H1 (cell line): ENCODE results near the gene SEMA3E. TPM values are rescaled to one million over a fixed set of nuclear protein-coding genes. Genes with fewer than 3 reads are reported as not detected.

Experiments used
- CTCF ChIA-PET: fragments of 300-600 bp; sonication (Branson Sonifier 250); formaldehyde crosslinking; loops from one replicate; lab custom pipeline; 2021; ENCODE audit not compliant: partially characterized antibody; lab: Charles Lee
- POLR2A ChIA-PET: fragments of 300-600 bp; sonication (Branson Sonifier 250); formaldehyde crosslinking; loops from one replicate; lab custom pipeline; 2021; ENCODE audit warnings: inconsistent platforms; ENCODE audit not compliant: partially characterized antibody; lab: Charles Lee
- DNase-seq, 2 experiments: peaks; one replicate each; pipeline versions ENCODE4 v3.0.0 to v3.0.0-alpha.2; 2010 to 2022; ENCODE audit warnings: low spot score in 2 of 2, low read depth in 1 of 2, mixed read lengths in 1 of 2
- FAIRE-seq: peaks from 2 replicates; lab custom pipeline; 2011; peaks lifted over from hg19 to GRCh38; lab: Jason Lieb, UNC
- H2AFZ ChIP-seq: 2 replicates; pipeline ENCODE4 v1.8.1; 2012; ENCODE audit warnings: low read length, inconsistent platforms
- H2AK5ac ChIP-seq: 2 replicates; pipeline ENCODE4 v1.6.1; 2013; ENCODE audit warnings: low read depth, low read length
- H2BK120ac ChIP-seq: replicated peaks from 2 replicates; pipeline ENCODE3; 2013; ENCODE audit warnings: low read depth, low read length, inconsistent platforms
- H2BK12ac ChIP-seq: 2 replicates; pipeline ENCODE4 v1.6.1; 2013; ENCODE audit warnings: low read depth, low read length
- H2BK15ac ChIP-seq: 2 replicates; pipeline ENCODE4 v1.6.1; 2013; ENCODE audit warnings: low read length
- H2BK20ac ChIP-seq: 2 replicates; pipeline ENCODE4 v1.6.1; 2013; ENCODE audit warnings: low read length
- H2BK5ac ChIP-seq: 2 replicates; pipeline ENCODE4 v1.6.1; 2013; ENCODE audit warnings: low read depth, low read length
- H3K14ac ChIP-seq: 2 replicates; pipeline ENCODE4 v1.6.1; 2013; ENCODE audit warnings: inconsistent platforms; ENCODE audit not compliant: insufficient read length
- H3K18ac ChIP-seq: 2 replicates; pipeline ENCODE4 v1.6.1; 2013; ENCODE audit warnings: low read length; ENCODE audit errors: extremely low read depth
- H3K23ac ChIP-seq: 2 replicates; pipeline ENCODE4 v1.6.1; 2013; ENCODE audit warnings: inconsistent platforms; ENCODE audit not compliant: insufficient read length
- H3K23me2 ChIP-seq: 2 replicates; pipeline ENCODE4 v1.6.1; 2013; ENCODE audit warnings: low read depth, low read length
- H3K27ac ChIP-seq: 2 replicates; pipeline ENCODE4 v1.6.1; 2011; ENCODE audit warnings: low read depth, low read length, inconsistent platforms
- H3K27me3 ChIP-seq, 4 experiments: replicated peaks in 1 of 4; 1 replicate in 1 of 4; 2 replicates in 3 of 4; pipeline versions ENCODE4 v1.6.1 to v1.8.1; 2011 to 2013; ENCODE audit warnings: low read length in 3 of 4, mild to moderate bottlenecking in 3 of 4, inconsistent platforms in 2 of 4, mixed read lengths in 2 of 4, moderate library complexity in 1 of 4; ENCODE audit not compliant: control insufficient read depth in 3 of 4, insufficient read depth in 3 of 4; ENCODE audit errors: extremely low read depth in 1 of 4
- H3K36me3 ChIP-seq, 4 experiments: 2 replicates each; pipeline versions ENCODE4 v1.6.1 to v1.8.1; 2011 to 2013; ENCODE audit warnings: mild to moderate bottlenecking in 4 of 4, low read length in 3 of 4, moderate library complexity in 2 of 4, control low read depth in 1 of 4, inconsistent platforms in 1 of 4; ENCODE audit not compliant: insufficient read depth in 4 of 4, control insufficient read depth in 2 of 4
- H3K4ac ChIP-seq: replicated peaks from 2 replicates; pipeline ENCODE3; 2013; ENCODE audit warnings: low read length, low read depth, mixed read lengths, inconsistent platforms; ENCODE audit not compliant: insufficient read length
- H3K4me1 ChIP-seq, 4 experiments: replicated peaks in 1 of 4; 1 replicate in 1 of 4; 2 replicates in 3 of 4; pipeline versions ENCODE4 v1.6.1 to v1.8.1; 2011 to 2013; ENCODE audit warnings: low read length in 3 of 4, inconsistent platforms in 2 of 4, mixed read lengths in 1 of 4; ENCODE audit not compliant: insufficient read depth in 4 of 4, control insufficient read depth in 3 of 4
- H3K4me2 ChIP-seq, 2 experiments: 2 replicates each; pipeline versions ENCODE4 v1.6.1 to v1.8.1; 2011 to 2013; ENCODE audit warnings: low read depth in 2 of 2, low read length in 2 of 2, control low read depth in 1 of 2, inconsistent platforms in 1 of 2, mild to moderate bottlenecking in 1 of 2; ENCODE audit not compliant: insufficient read depth in 1 of 2
- H3K4me3 ChIP-seq, 4 experiments: fragments of 200-600, 300-600 bp in 1 of 4; sonication (generic), shearing (Covaris generic), sonication (Bioruptor Twin) in 1 of 4; 2 replicates each; pipeline versions ENCODE4 v1.5.1 to v1.8.1; 2011 to 2016; ENCODE audit warnings: low read length in 4 of 4, low read depth in 3 of 4, control low read depth in 2 of 4, inconsistent platforms in 2 of 4, mild to moderate bottlenecking in 2 of 4, mixed read lengths in 1 of 4, moderate library complexity in 1 of 4; ENCODE audit not compliant: insufficient read depth in 2 of 4; ENCODE audit errors: extremely low read depth in 1 of 4
- H3K56ac ChIP-seq: replicated peaks from 2 replicates; pipeline ENCODE3; 2013; ENCODE audit warnings: low read depth, mild to moderate bottlenecking, mixed read lengths, low read length, inconsistent platforms; ENCODE audit not compliant: insufficient read length
- H3K79me1 ChIP-seq: 2 replicates; pipeline ENCODE4 v1.6.1; 2013; ENCODE audit warnings: low read depth, low read length, control low read depth
- H3K79me2 ChIP-seq, 2 experiments: 2 replicates each; pipeline versions ENCODE4 v1.6.1 to v1.8.1; 2012 to 2013; ENCODE audit warnings: low read length in 2 of 2, mild to moderate bottlenecking in 2 of 2, inconsistent platforms in 1 of 2; ENCODE audit not compliant: insufficient read depth in 2 of 2, control insufficient read depth in 1 of 2
- H3K9ac ChIP-seq, 4 experiments: replicated peaks in 1 of 4; 1 replicate in 1 of 4; 2 replicates in 3 of 4; pipeline versions ENCODE4 v1.6.1 to v1.8.1; 2011 to 2013; ENCODE audit warnings: low read depth in 3 of 4, low read length in 3 of 4, control low read depth in 2 of 4, mild to moderate bottlenecking in 2 of 4, moderate library complexity in 2 of 4, inconsistent platforms in 1 of 4; ENCODE audit errors: extremely low read depth in 1 of 4
- H3K9me3 ChIP-seq, 2 experiments: 2 replicates each; pipeline versions ENCODE4 v1.6.1 to v1.8.1; 2012 to 2013; ENCODE audit warnings: mild to moderate bottlenecking in 2 of 2, moderate library complexity in 2 of 2, control low read depth in 1 of 2, inconsistent platforms in 1 of 2, low read depth in 1 of 2, low read length in 1 of 2, mixed read lengths in 1 of 2; ENCODE audit not compliant: insufficient read depth in 2 of 2
- H4K20me1 ChIP-seq, 2 experiments: replicated peaks in 1 of 2; 2 replicates each; pipeline versions ENCODE3 to v1.8.1; 2011 to 2013; ENCODE audit warnings: inconsistent platforms in 2 of 2, low read length in 2 of 2, mild to moderate bottlenecking in 1 of 2; ENCODE audit not compliant: insufficient read depth in 2 of 2, control insufficient read depth in 1 of 2
- H4K5ac ChIP-seq: 2 replicates; pipeline ENCODE4 v1.6.1; 2013; ENCODE audit warnings: low read length, low read depth, mixed read lengths, inconsistent platforms; ENCODE audit not compliant: insufficient read length
- H4K8ac ChIP-seq: 2 replicates; pipeline ENCODE4 v1.8.0; 2013; ENCODE audit warnings: mild to moderate bottlenecking, moderate library complexity, low read length, inconsistent platforms; ENCODE audit not compliant: insufficient read depth; ENCODE audit errors: extremely low read depth
- H4K91ac ChIP-seq: replicated peaks from 2 replicates; pipeline ENCODE3; 2013; ENCODE audit warnings: low read length, mixed read lengths, inconsistent platforms; ENCODE audit not compliant: insufficient read length
- CBX5 ChIP-seq: fragments of 300-800, 300-1000 bp; sonication (generic); IDR thresholded peaks from 2 replicates; pipeline ENCODE4 v1.7.1; 2016; ENCODE audit warnings: antibody characterized with exemption, low read length, low read depth
- GTF2F1 ChIP-seq: IDR thresholded peaks from 2 replicates; pipeline ENCODE4 v1.6.1; 2012; ENCODE audit warnings: low read depth, low read length, improper control_type of control experiment, borderline replicate concordance
- PHF8 ChIP-seq: fragments of 200-600 bp; sonication (generic); conservative IDR thresholded peaks from 2 replicates; pipeline ENCODE4 v1.7.1; 2012; ENCODE audit warnings: low read depth, mild to moderate bottlenecking, inconsistent platforms, low read length, moderate library complexity
- POLR2AphosphoS5 ChIP-seq: IDR thresholded peaks from 2 replicates; pipeline ENCODE4 v1.6.1; 2011; ENCODE audit warnings: low read depth, low read length
- WGBS, 2 experiments: shearing (Covaris generic) in 1 of 2; methylation state at CpG; one replicate each; pipeline versions ENCODE4 v1.1.6 to v1.1.7; 2013 to 2015; ENCODE audit warnings: low lambda C conversion rate in 2 of 2, mixed read lengths in 2 of 2, inconsistent platforms in 1 of 2, low coverage in 1 of 2, missing lambda C conversion rate in 1 of 2; ENCODE audit not compliant: insufficient replicate concordance in 2 of 2, insufficient coverage in 1 of 2, insufficient read length in 1 of 2; ENCODE audit errors: extremely low coverage in 1 of 2, missing lambda C conversion rate in 1 of 2; 5-methylcytosine and 5-hydroxymethylcytosine counted together
- polyA plus RNA-seq, 7 experiments: library from polyadenylated mRNA; depleted of rRNA in 3 of 7; stranded (reverse) in 5 of 7; unstranded in 2 of 7; fragments of >200 nt in 5 of 7; fragments of 200-250 nt in 2 of 7; gene quantifications; 1 replicate in 5 of 7; 2 replicates in 1 of 7; 4 replicates in 1 of 7; pipeline versions ENCODE4 v1.2.1 to v1.2.3, GENCODE V29; 2011 to 2013; ENCODE audit warnings: missing spikeins in 2 of 7, mixed read lengths in 2 of 7
- total RNA-seq: library from RNA; stranded (reverse); fragmentation: NEBNext Ultra II Directional; extraction: Animal tissue kit (Norgen Biotek cat#: 25700); gene quantifications from 2 replicates; pipeline ENCODE4 v1.2.1, GENCODE V29; 2021
- TF ChIP-seq, protein P1 (sequence below): IDR thresholded peaks from 2 replicates; pipeline ENCODE4 v1.6.1; 2011; ENCODE audit warnings: low read length, improper control_type of control experiment

SEMA3E gene
- total and polyA plus RNA-seq, 2 of the 8 experiments (the other 6 are each of a cell fraction or from before 2014, with no cell fraction given): 0.93 to 0.94 TPM

DNA sequence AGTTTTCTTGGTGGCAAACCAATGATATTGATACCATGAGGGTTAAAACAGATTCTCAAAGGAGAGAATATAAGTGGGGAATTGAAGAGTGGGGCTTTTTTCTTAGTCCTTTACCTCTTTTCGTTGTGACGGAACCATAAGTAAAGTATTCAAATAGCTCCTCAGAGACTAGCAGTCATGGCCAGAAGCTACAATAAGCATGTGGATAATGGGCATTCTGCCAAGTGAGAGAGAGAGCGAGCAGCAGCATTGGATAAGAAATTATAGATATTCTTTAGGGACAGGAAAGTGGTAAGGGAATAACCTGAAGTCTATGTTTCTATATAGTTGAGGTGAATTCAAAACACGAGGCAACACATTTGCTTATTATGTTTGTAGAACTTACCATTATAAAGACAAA, 235.1 kb downstream of the SEMA3E start:
- no peaks in the 10 kb centered on the region for H4K20me1 ChIP-seq
- no peak overlapping the region for H2BK20ac ChIP-seq
- H4K8ac ChIP-seq: no peak overlapping the region
- H2BK120ac ChIP-seq: peak overlapping the region; percentile 86
- 0 out of 2 replicates have a peak overlapping the region, but pooled peaks have one; percentile 22 for H2BK5ac ChIP-seq
- no peak overlapping the region for H3K14ac ChIP-seq
- no peak overlapping the region for H2BK12ac ChIP-seq
- H3K27ac ChIP-seq: no peak overlapping the region
- no peak overlapping the region for H2AK5ac ChIP-seq
- no peaks in the 10 kb centered on the region for H3K79me1 ChIP-seq
- TF ChIP-seq, protein P1, sequence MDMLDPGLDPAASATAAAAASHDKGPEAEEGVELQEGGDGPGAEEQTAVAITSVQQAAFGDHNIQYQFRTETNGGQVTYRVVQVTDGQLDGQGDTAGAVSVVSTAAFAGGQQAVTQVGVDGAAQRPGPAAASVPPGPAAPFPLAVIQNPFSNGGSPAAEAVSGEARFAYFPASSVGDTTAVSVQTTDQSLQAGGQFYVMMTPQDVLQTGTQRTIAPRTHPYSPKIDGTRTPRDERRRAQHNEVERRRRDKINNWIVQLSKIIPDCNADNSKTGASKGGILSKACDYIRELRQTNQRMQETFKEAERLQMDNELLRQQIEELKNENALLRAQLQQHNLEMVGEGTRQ: no peak
- TF ChIP-seq PHF8 (no peak), GTF2F1 (no peak), CBX5 (no peak), POLR2AphosphoS5 (no peak)
- peak overlapping the region; percentile 72 for H4K91ac ChIP-seq
- CTCF ChIA-PET: interaction anchor here (0.6 to 3.1 kb wide), 3 partner anchors 43 to 101 kb away, joined by 3 to 14 read pairs (median 3); no protein-coding TSS in a partner anchor
- H2BK15ac ChIP-seq: no peak overlapping the region
- no peak overlapping the region for H3K18ac ChIP-seq
- peak overlapping the region; percentile 13 for H3K4ac ChIP-seq
- no peaks in the 10 kb centered on the region for H3K23me2 ChIP-seq
- H3K79me2 ChIP-seq: no peaks in the 10 kb centered on the region
- DNase-seq (no peak), FAIRE-seq (no peak)
- H3K9ac ChIP-seq: no peak overlapping the region
- peak overlapping the region; percentile 12; the same call in 1 of the 2 replicates for H2AFZ ChIP-seq
- POLR2A ChIA-PET: interaction anchor here (1.3 to 5.1 kb wide), 4 partner anchors 48 to 61 kb away, joined by 6 to 44 read pairs (median 27); no protein-coding TSS in a partner anchor
- no peaks in the 10 kb centered on the region for H3K36me3 ChIP-seq
- no peak overlapping the region for H3K4me2 ChIP-seq
- no peaks in the 10 kb centered on the region for H3K27me3 ChIP-seq
- no peaks in the 10 kb centered on the region for H3K9me3 ChIP-seq
- H3K56ac ChIP-seq: no peak overlapping the region
- peaks cover 0 to 12% (median 4%) of the 10 kb centered on the region in 4 experiments; a peak in 2 of 7 replicates for H3K4me1 ChIP-seq
- H4K5ac ChIP-seq: no peak overlapping the region
- WGBS, 2 experiments: 55% methylated on average over 4 of the region's 4 CpGs; no CpG with 5 or more reads in 1 of the 2 experiments
- H3K23ac ChIP-seq: no peak overlapping the region
- H3K4me3 ChIP-seq: no peak overlapping the region
